HEK293 (cell line): ENCODE results near the gene MEOX2.

Experiments used
- CTCF ChIA-PET: fragments of 350-600 bp; formaldehyde crosslinking; extraction: SDS; loops from one replicate; lab custom pipeline; 2021; ENCODE audit warnings: antibody characterized with exemption; lab: Yijun Ruan, JAX
- POLR2A ChIA-PET: fragments of 300-600 bp; formaldehyde crosslinking; extraction: SDS; loops from one replicate; lab custom pipeline; 2020; ENCODE audit warnings: antibody characterized with exemption, inconsistent platforms; lab: Yijun Ruan, JAX
- H3K27ac ChIP-seq: fragments of 200-500 bp; sonication (Bioruptor generic); 2 replicates; pipeline ENCODE4 v1.5.1; 2014; ENCODE audit warnings: low read depth, low read length, control low read depth, inconsistent platforms; ENCODE audit errors: extremely low read depth
- H3K36me3 ChIP-seq, 2 experiments: fragments of 200-500 bp in 1 of 2; sonication (Bioruptor generic) in 1 of 2; 1 replicate in 1 of 2; 2 replicates in 1 of 2; pipeline ENCODE4 v1.5.1; 2014 to 2017; ENCODE audit warnings: inconsistent platforms in 2 of 2, low read length in 2 of 2; ENCODE audit not compliant: control insufficient read depth in 2 of 2, insufficient read depth in 1 of 2
- H3K4me1 ChIP-seq: fragments of 200-500 bp; sonication (Bioruptor generic); 2 replicates; pipeline ENCODE4 v1.5.1; 2014; ENCODE audit warnings: mild to moderate bottlenecking, low read length, inconsistent platforms; ENCODE audit not compliant: control insufficient read depth, insufficient read depth
- H3K4me3 ChIP-seq: 2 replicates; pipeline ENCODE4 v1.5.1; 2011; ENCODE audit warnings: low read depth, mild to moderate bottlenecking, control low read depth, low read length, moderate library complexity
- H3K9me3 ChIP-seq: fragments of 200-500 bp; sonication (Bioruptor generic); 2 replicates; pipeline ENCODE4 v1.5.1; 2014; ENCODE audit warnings: low read depth, low read length, inconsistent platforms; ENCODE audit not compliant: control insufficient read depth, insufficient read depth
- IKZF3 ChIP-seq: fragments of 450-650 bp; IDR thresholded peaks from 2 replicates; pipeline ENCODE4 v1.5.0; 2018; ENCODE audit warnings: missing biosample characterization, mild to moderate bottlenecking, missing genetic modification characterization, moderate library complexity
- PATZ1 ChIP-seq: fragments of 450-650 bp; formaldehyde crosslinking; IDR thresholded peaks from 2 replicates; pipeline ENCODE4 v1.5.1; 2016; ENCODE audit warnings: missing biosample characterization, missing genetic modification characterization
- PRDM6 ChIP-seq: fragments of 450-650 bp; formaldehyde crosslinking; IDR thresholded peaks from 2 replicates; pipeline ENCODE4 v1.5.1; 2017; ENCODE audit warnings: missing biosample characterization, missing genetic modification characterization
- ZFP37 ChIP-seq: fragments of 450-650 bp; formaldehyde crosslinking; IDR thresholded peaks from 2 replicates; pipeline ENCODE4 v1.5.1; 2016; ENCODE audit warnings: missing biosample characterization, missing genetic modification characterization
- ZNF140 ChIP-seq: fragments of 450-650 bp; formaldehyde crosslinking; IDR thresholded peaks from 2 replicates; pipeline ENCODE4 v1.5.1; 2016; ENCODE audit warnings: missing biosample characterization, missing genetic modification characterization
- ZNF2 ChIP-seq: fragments of 450-650 bp; formaldehyde crosslinking; IDR thresholded peaks from 2 replicates; pipeline ENCODE4 v1.5.1; 2016; ENCODE audit warnings: missing biosample characterization, missing genetic modification characterization
- ZNF211 ChIP-seq: fragments of 450-650 bp; formaldehyde crosslinking; IDR thresholded peaks from 2 replicates; pipeline ENCODE4 v1.5.1; 2016; ENCODE audit warnings: low read depth, missing biosample characterization, missing genetic modification characterization
- ZNF514 ChIP-seq: fragments of 450-650 bp; formaldehyde crosslinking; IDR thresholded peaks from 2 replicates; pipeline ENCODE4 v1.5.1; 2016; ENCODE audit warnings: missing biosample characterization, missing genetic modification characterization
- ZNF530 ChIP-seq: fragments of 450-650 bp; formaldehyde crosslinking; IDR thresholded peaks from 2 replicates; pipeline ENCODE4 v1.5.1; 2016; ENCODE audit warnings: low read depth, missing biosample characterization, missing genetic modification characterization
- ZNF548 ChIP-seq: fragments of 450-650 bp; formaldehyde crosslinking; IDR thresholded peaks from 2 replicates; pipeline ENCODE4 v1.5.1; 2016; ENCODE audit warnings: missing biosample characterization, missing genetic modification characterization
- ZNF558 ChIP-seq: fragments of 450-650 bp; formaldehyde crosslinking; IDR thresholded peaks from 2 replicates; pipeline ENCODE4 v1.5.1; 2016; ENCODE audit warnings: missing biosample characterization, missing genetic modification characterization
- ZNF560 ChIP-seq: fragments of 450-650 bp; formaldehyde crosslinking; IDR thresholded peaks from 2 replicates; pipeline ENCODE4 v1.5.1; 2017; ENCODE audit warnings: missing biosample characterization, missing genetic modification characterization, borderline replicate concordance
- ZNF629 ChIP-seq: fragments of 450-650 bp; formaldehyde crosslinking; IDR thresholded peaks from 2 replicates; pipeline ENCODE4 v1.5.1; 2017; ENCODE audit warnings: missing biosample characterization, missing genetic modification characterization
- ZNF639 ChIP-seq: fragments of 450-650 bp; formaldehyde crosslinking; IDR thresholded peaks from 2 replicates; pipeline ENCODE4 v1.5.1; 2016; ENCODE audit warnings: missing biosample characterization, missing genetic modification characterization
- ZNF777 ChIP-seq: fragments of 450-650 bp; formaldehyde crosslinking; IDR thresholded peaks from 2 replicates; pipeline ENCODE4 v1.5.1; 2017; ENCODE audit warnings: missing biosample characterization, missing genetic modification characterization, borderline replicate concordance
- ZNF791 ChIP-seq: fragments of 450-650 bp; formaldehyde crosslinking; IDR thresholded peaks from 2 replicates; pipeline ENCODE4 v1.5.1; 2016; ENCODE audit warnings: missing biosample characterization, missing genetic modification characterization
- ZNF837 ChIP-seq: fragments of 450-650 bp; formaldehyde crosslinking; IDR thresholded peaks from 2 replicates; pipeline ENCODE4 v1.5.1; 2016; ENCODE audit warnings: missing biosample characterization, missing genetic modification characterization

MEOX2 gene

GRCh38 chr7:15612205-15612604 is 74.3 kb downstream of the MEOX2 start (continued):
- TF ChIP-seq ZNF629 (tag by site-specific recombination) (no peak), ZNF211 (tag by site-specific recombination) (no peak), ZNF530 (tag by site-specific recombination) (no peak)

GRCh38 chr7:15610503-15610902 is 76.0 kb downstream of the MEOX2 start:
- H3K27ac ChIP-seq: no peak overlapping the region
- CTCF ChIA-PET: no interaction called here
- no peaks in the 10 kb centered on the region for H3K9me3 ChIP-seq
- no peaks in the 10 kb centered on the region for H3K36me3 ChIP-seq
- POLR2A ChIA-PET: no interaction called here
- no peaks in the 10 kb centered on the region for H3K4me1 ChIP-seq
- TF ChIP-seq ZNF639 (tag by site-specific recombination): no peak
- no peak overlapping the region for H3K4me3 ChIP-seq

- no peak for TF ChIP-seq ZNF791 (tag by site-specific recombination)
- no peak for TF ChIP-seq PRDM6 (tag by site-specific recombination)
- TF ChIP-seq ZNF558 (tag by site-specific recombination): no peak
- TF ChIP-seq ZNF514: no peak
- no peak for TF ChIP-seq ZNF140 (tag by site-specific recombination)
- TF ChIP-seq ZNF560 (tag by site-specific recombination): no peak
- TF ChIP-seq ZNF777 (tag by site-specific recombination): no peak
- no peak for TF ChIP-seq PATZ1 (tag by site-specific recombination)
- TF ChIP-seq ZNF2 (tag by site-specific recombination): no peak
- no peak for TF ChIP-seq IKZF3
- TF ChIP-seq ZNF548 (tag by site-specific recombination): no peak
- TF ChIP-seq ZFP37 (tag by site-specific recombination): no peak
- no peak for TF ChIP-seq ZNF837 (tag by site-specific recombination)
- TF ChIP-seq, all 188 proteins: peak for 0
- H3K36me3 ChIP-seq: no peaks in the 10 kb centered on the region
- H3K4me3 ChIP-seq: no peak overlapping the region
- ChIA-PET POLR2A (no interaction called here), CTCF (interaction anchor here (0.6 kb wide), 1 partner anchor 366 kb away, joined by 3 read pairs; no protein-coding TSS in a partner anchor)
- H3K27ac ChIP-seq: no peak overlapping the region
- H3K4me1 ChIP-seq: no peaks in the 10 kb centered on the region
- H3K9me3 ChIP-seq: no peaks in the 10 kb centered on the region
These were observed 77.2 kb downstream of the MEOX2 start for GRCh38 chr7:15609287-15609686.
